WTC11 (cell line): ENCODE data around the gene ZNF343. TPM values are rescaled to one million over a fixed set of nuclear protein-coding genes. Genes with fewer than 3 reads are reported as not detected.
"Not testable (repeated sequence)": the region's sequence is repeated elsewhere in the genome, so short reads cannot be mapped to it uniquely, and the experiment has no call there.

Experiments used
- ATAC-seq: fragments of 200-7000 bp; cut with Tn5 transposase; 2 replicates; pipeline ENCODE4 v1.10.0; 2021; ENCODE audit warnings: mild to moderate bottlenecking, moderate library complexity
- CTCF ChIA-PET: fragments of 300-600 bp; sonication (Branson Sonifier 250); formaldehyde crosslinking; loops from one replicate; lab custom pipeline; 2021; ENCODE audit warnings: antibody characterized with exemption; lab: Charles Lee
- POLR2A ChIA-PET: fragments of 350-600 bp; sonication (Branson Sonifier 250); formaldehyde crosslinking; loops from one replicate; lab custom pipeline; 2021; ENCODE audit warnings: antibody characterized with exemption; lab: Charles Lee
- DNase-seq: peaks from one replicate; pipeline ENCODE4 v3.0.0; 2021; ENCODE audit warnings: low spot score
- H3K27ac Mint-ChIP-seq: 2 replicates; pipeline ENCODE4 v1.8.0; 2021; ENCODE audit warnings: mixed read lengths
- H3K27me3 Mint-ChIP-seq: 2 replicates; pipeline ENCODE4 v1.8.0; 2021; ENCODE audit warnings: low read depth, mild to moderate bottlenecking, moderate library complexity, mixed read lengths
- H3K36me3 Mint-ChIP-seq: 2 replicates; pipeline ENCODE4 v1.8.0; 2021; ENCODE audit warnings: mixed read lengths
- H3K4me1 Mint-ChIP-seq: 2 replicates; pipeline ENCODE4 v1.8.0; 2022; ENCODE audit warnings: mixed read lengths
- H3K4me3 Mint-ChIP-seq: 2 replicates; pipeline ENCODE4 v1.8.0; 2021; ENCODE audit warnings: mild to moderate bottlenecking, moderate library complexity, mixed read lengths
- H3K9me3 Mint-ChIP-seq: 2 replicates; pipeline ENCODE4 v1.8.0; 2021; ENCODE audit warnings: mixed read lengths
- E2F1 ChIP-seq: sonication (generic); formaldehyde crosslinking; IDR thresholded peaks from 2 replicates; pipeline ENCODE4 v1.8.0; 2022; ENCODE audit warnings: mild to moderate bottlenecking, missing genetic modification reagents
- FOXP1 ChIP-seq: sonication (generic); formaldehyde crosslinking; IDR thresholded peaks from 2 replicates; pipeline ENCODE4 v1.8.0; 2022; ENCODE audit warnings: missing genetic modification reagents, mild to moderate bottlenecking, moderate library complexity, borderline replicate concordance
- GTF2I ChIP-seq: fragments of 250-450 bp; sonication (Bioruptor Pico); conservative IDR thresholded peaks from 2 replicates; pipeline ENCODE4 v1.4.0; 2021; ENCODE audit warnings: mild to moderate bottlenecking
- IRF2 ChIP-seq: sonication (generic); formaldehyde crosslinking; IDR thresholded peaks from 2 replicates; pipeline ENCODE4 v1.8.0; 2022; ENCODE audit warnings: low read depth, missing genetic modification reagents, borderline replicate concordance
- PRDM15 ChIP-seq: sonication (generic); formaldehyde crosslinking; IDR thresholded peaks from 2 replicates; pipeline ENCODE4 v1.8.0; 2022; ENCODE audit warnings: missing genetic modification reagents
- SOX15 ChIP-seq: fragments of 250-450 bp; sonication (Bioruptor Pico); IDR thresholded peaks from 2 replicates; pipeline ENCODE4 v1.9.0; 2021; ENCODE audit warnings: mild to moderate bottlenecking
- TP53 ChIP-seq: sonication (generic); formaldehyde crosslinking; IDR thresholded peaks from 2 replicates; pipeline ENCODE4 v1.8.1; 2023; ENCODE audit warnings: mild to moderate bottlenecking, missing genetic modification reagents
- ZNF263 ChIP-seq: sonication (generic); formaldehyde crosslinking; IDR thresholded peaks from 2 replicates; pipeline ENCODE4 v1.8.1; 2022; ENCODE audit warnings: low read depth, mild to moderate bottlenecking, moderate library complexity, missing genetic modification reagents
- ZNF317 ChIP-seq: sonication (generic); formaldehyde crosslinking; IDR thresholded peaks from 2 replicates; pipeline ENCODE4 v1.8.1; 2023; ENCODE audit warnings: low read depth, mild to moderate bottlenecking, moderate library complexity, missing genetic modification reagents, borderline replicate concordance
- total RNA-seq: library from RNA; stranded (reverse); gene quantifications from 3 replicates; pipeline ENCODE4 v1.2.3, GENCODE V29; 2021
- TF ChIP-seq, protein P1 (sequence below): fragments of 250-450 bp; sonication (Bioruptor Pico); IDR thresholded peaks from 2 replicates; pipeline ENCODE4 v1.9.0; 2021; ENCODE audit warnings: mild to moderate bottlenecking
- TF ChIP-seq, protein P2 (sequence below): sonication (generic); formaldehyde crosslinking; IDR thresholded peaks from 2 replicates; pipeline ENCODE4 v1.8.0; 2022; ENCODE audit warnings: mild to moderate bottlenecking, missing genetic modification reagents
- TF ChIP-seq, protein P3 (sequence below): sonication (generic); formaldehyde crosslinking; IDR thresholded peaks from 2 replicates; pipeline ENCODE4 v1.8.1; 2022; ENCODE audit warnings: low read depth, mild to moderate bottlenecking, moderate library complexity, missing genetic modification reagents, borderline replicate concordance
- TF ChIP-seq, protein P4 (sequence below): fragments of 250-450 bp; sonication (Bioruptor Pico); IDR thresholded peaks from 2 replicates; pipeline ENCODE4 v1.9.0; 2021; ENCODE audit warnings: mild to moderate bottlenecking

Gene ZNF343
- total RNA-seq, 1 experiment from 2014 or later, result 7.6 TPM

GRCh38 chr20:2528671-2529271 is 20.1 kb upstream of the ZNF343 start:
- Mint-ChIP-seq H3K27me3 (peaks cover 61% of the 10 kb centered on the region), H3K36me3 (no peaks in the 10 kb centered on the region), H3K27ac (no peak overlapping the region), H3K4me1 (peaks cover 6% of the 10 kb centered on the region), H3K9me3 (no peaks in the 10 kb centered on the region), H3K4me3 (no peak overlapping the region)
- DNase-seq, result no peak
- TF ChIP-seq, protein P1, sequence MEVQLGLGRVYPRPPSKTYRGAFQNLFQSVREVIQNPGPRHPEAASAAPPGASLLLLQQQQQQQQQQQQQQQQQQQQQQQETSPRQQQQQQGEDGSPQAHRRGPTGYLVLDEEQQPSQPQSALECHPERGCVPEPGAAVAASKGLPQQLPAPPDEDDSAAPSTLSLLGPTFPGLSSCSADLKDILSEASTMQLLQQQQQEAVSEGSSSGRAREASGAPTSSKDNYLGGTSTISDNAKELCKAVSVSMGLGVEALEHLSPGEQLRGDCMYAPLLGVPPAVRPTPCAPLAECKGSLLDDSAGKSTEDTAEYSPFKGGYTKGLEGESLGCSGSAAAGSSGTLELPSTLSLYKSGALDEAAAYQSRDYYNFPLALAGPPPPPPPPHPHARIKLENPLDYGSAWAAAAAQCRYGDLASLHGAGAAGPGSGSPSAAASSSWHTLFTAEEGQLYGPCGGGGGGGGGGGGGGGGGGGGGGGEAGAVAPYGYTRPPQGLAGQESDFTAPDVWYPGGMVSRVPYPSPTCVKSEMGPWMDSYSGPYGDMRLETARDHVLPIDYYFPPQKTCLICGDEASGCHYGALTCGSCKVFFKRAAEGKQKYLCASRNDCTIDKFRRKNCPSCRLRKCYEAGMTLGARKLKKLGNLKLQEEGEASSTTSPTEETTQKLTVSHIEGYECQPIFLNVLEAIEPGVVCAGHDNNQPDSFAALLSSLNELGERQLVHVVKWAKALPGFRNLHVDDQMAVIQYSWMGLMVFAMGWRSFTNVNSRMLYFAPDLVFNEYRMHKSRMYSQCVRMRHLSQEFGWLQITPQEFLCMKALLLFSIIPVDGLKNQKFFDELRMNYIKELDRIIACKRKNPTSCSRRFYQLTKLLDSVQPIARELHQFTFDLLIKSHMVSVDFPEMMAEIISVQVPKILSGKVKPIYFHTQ (CRISPR knock-in tag), result no peak
- TF ChIP-seq ZNF317 (no peak), E2F1 (CRISPR knock-in tag) (no peak), IRF2 (no peak)
- TF ChIP-seq, protein P2, sequence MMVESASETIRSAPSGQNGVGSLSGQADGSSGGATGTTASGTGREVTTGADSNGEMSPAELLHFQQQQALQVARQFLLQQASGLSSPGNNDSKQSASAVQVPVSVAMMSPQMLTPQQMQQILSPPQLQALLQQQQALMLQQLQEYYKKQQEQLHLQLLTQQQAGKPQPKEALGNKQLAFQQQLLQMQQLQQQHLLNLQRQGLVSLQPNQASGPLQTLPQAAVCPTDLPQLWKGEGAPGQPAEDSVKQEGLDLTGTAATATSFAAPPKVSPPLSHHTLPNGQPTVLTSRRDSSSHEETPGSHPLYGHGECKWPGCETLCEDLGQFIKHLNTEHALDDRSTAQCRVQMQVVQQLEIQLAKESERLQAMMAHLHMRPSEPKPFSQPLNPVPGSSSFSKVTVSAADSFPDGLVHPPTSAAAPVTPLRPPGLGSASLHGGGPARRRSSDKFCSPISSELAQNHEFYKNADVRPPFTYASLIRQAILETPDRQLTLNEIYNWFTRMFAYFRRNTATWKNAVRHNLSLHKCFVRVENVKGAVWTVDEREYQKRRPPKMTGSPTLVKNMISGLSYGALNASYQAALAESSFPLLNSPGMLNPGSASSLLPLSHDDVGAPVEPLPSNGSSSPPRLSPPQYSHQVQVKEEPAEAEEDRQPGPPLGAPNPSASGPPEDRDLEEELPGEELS, result no peak
- CTCF ChIA-PET, result interaction anchor here (0.7 to 1.0 kb wide), 5 partner anchors 48 to 146 kb away, joined by 3 to 6 read pairs (median 3); no protein-coding TSS in a partner anchor
- POLR2A ChIA-PET, result interaction anchor here (0.6 kb wide), 1 partner anchor 15 kb away, joined by 3 read pairs; no protein-coding TSS in a partner anchor
- no peak for ATAC-seq

GRCh38 chr20:2527762-2528161 is 19.0 kb upstream of the ZNF343 start:
- H3K27ac Mint-ChIP-seq, result no peak overlapping the region
- POLR2A ChIA-PET, result no interaction called here
- CTCF ChIA-PET, result no interaction called here
- no peaks in the 10 kb centered on the region for H3K36me3 Mint-ChIP-seq
- H3K27me3 Mint-ChIP-seq, result peaks cover 68% of the 10 kb centered on the region
- DNase-seq (no peak), ATAC-seq (no peak)
- peaks cover 3% of the 10 kb centered on the region for H3K4me1 Mint-ChIP-seq
- no peak overlapping the region for H3K4me3 Mint-ChIP-seq
- H3K9me3 Mint-ChIP-seq, result no peaks in the 10 kb centered on the region
- TF ChIP-seq, protein P3, sequence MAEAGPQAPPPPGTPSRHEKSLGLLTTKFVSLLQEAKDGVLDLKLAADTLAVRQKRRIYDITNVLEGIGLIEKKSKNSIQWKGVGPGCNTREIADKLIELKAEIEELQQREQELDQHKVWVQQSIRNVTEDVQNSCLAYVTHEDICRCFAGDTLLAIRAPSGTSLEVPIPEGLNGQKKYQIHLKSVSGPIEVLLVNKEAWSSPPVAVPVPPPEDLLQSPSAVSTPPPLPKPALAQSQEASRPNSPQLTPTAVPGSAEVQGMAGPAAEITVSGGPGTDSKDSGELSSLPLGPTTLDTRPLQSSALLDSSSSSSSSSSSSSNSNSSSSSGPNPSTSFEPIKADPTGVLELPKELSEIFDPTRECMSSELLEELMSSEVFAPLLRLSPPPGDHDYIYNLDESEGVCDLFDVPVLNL, result no peak
- TF ChIP-seq ZNF263 (CRISPR knock-in tag) (no peak), PRDM15 (no peak), FOXP1 (no peak), TP53 (CRISPR knock-in tag) (no peak), GTF2I (no peak), SOX15 (CRISPR knock-in tag) (no peak)
- TF ChIP-seq, protein P4, sequence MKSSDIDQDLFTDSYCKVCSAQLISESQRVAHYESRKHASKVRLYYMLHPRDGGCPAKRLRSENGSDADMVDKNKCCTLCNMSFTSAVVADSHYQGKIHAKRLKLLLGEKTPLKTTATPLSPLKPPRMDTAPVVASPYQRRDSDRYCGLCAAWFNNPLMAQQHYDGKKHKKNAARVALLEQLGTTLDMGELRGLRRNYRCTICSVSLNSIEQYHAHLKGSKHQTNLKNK (CRISPR knock-in tag), result no peak
- TF ChIP-seq, all 79 proteins: peak for 0

GRCh38 chr20:2526218-2526583 is 17.5 kb upstream of the ZNF343 start:
- POLR2A ChIA-PET, ATAC-seq, H3K27ac Mint-ChIP-seq, DNase-seq, H3K4me3 Mint-ChIP-seq, H3K36me3 Mint-ChIP-seq, H3K4me1 Mint-ChIP-seq, H3K9me3 Mint-ChIP-seq: not testable (repeated sequence)
- CTCF ChIA-PET, result interaction anchor here (0.6 to 0.7 kb wide), 2 partner anchors 105 to 1693 kb away, joined by 3 read pairs; partner anchors contain the start of gene FAM110A
- H3K27me3 Mint-ChIP-seq, result peaks cover 84% of the 10 kb centered on the region
